ENCODE results near the gene C10orf90.

C10orf90 gene

DNA sequence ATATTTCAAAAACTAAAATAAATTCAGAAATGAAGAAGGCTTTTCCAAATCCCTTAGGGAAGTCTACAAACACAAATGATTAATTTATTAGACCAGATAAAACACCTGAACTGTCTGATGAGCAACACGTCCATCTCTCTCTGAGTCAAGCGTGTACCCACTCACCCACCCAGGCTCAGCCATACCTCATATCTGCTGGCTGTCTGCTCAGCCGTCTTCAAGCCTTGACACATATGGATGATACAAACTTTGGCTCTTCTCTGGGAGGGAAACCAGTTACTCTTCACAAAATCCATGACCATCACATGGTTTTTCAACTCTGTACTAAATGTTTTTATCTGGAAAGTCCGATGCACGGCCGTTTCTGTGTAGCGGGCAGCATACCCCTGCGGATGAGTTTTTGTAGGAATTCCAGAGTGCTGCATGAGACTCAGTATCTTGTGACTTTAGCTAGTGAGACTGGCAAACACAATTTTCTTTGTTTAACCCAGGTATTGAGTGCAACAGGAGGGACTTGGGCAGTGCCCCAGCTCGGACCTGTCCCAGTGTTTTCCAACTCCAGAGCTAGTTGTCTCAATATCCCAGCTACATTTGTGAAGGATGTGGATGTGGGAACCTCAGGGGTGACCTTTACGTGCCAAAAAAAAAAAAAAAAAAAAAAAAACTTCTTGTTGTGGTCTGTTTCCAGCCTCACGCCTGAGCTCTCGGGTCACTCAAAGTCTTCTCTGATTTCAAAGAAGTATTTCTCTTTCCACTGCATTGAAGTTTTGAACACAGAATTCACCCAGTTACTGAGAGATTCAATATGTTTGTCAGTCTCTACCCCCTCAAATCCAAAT is at the start of gene C10orf90:
C10orf90 (minus strand) TSS at position 638 of the 839 bp plus-strand sequence; CDS start at position 425, 213 bp downstream.
- FAIRE-seq: no peak

GRCh38 chr10:126716366-126716765 is 45.9 kb upstream of the C10orf90 start:
- FAIRE-seq: no peak

DNA sequence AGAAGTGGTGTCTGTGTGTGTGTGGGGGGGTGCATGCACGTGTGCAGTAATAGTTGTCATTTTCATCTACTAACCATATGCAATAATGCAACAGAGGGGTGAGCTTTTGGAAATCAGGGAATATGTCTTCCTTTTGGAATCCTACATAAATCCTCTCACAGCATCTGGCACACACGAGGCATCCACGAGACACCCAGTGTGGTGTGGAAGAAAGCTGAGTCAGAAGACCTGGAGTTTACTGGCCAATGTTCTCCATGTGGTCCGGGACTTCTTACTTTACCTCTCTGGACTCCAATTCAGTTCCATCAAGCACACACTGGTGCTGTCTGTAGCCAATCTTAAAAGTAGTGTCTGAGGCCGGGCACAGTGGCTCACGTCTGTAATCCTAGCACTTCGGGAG is 43.1 kb upstream of the C10orf90 start:
- no peak for FAIRE-seq

DNA sequence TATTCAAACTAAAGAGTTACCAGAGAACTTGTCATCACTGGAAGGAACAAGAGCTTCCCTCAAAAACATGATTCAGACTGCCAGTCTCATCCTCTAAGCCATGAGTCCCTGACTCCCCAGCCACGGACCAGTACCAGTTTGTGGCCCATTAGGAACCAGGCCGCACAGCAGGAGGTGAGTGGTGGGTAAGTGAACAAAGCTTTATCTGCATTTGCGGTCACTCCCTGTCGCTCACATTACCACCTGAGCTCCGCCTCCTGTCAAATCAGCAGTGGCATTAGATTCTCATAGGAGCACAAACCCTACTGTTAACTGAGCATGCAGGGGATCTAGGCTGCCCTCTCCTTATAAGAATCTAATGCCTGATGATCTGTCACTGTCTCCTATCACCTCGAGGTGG is 42.2 kb upstream of the C10orf90 start:
- FAIRE-seq: no peak

DNA sequence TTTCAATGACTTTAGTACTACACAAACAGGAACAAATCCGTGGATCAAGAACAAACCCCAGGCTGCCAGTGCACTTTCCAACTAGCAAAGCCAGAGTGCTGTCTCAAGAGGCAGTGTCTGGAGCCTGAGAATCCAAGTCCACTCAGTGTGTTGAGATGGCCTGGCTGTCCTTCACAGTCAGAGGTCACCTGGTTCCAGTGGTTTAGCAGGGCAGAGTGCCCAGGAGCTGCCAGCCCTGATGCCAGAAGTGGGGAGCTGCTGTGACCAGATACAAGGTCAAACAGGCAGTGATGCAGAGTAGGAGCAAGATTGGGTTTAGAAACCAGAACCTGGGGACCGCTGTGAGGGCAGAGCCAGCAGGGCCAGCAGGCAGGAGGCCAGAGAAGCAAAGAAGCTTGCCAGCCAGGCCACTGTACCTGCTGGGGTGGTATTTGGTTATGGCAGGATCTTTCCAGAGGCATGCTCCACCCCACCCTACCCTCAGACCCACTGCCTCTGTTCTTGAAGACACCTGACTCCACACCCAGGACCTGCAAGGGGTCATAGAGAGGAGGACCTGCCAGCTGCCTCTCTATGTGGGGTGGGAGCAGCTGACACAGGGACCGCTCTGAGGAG is 35.6 kb upstream of the C10orf90 start:
- FAIRE-seq: no peak

- no peak for FAIRE-seq
These were observed 34.6 kb upstream of the C10orf90 start for GRCh38 chr10:126705131-126705530.

- no peak for FAIRE-seq
These were observed 34.2 kb upstream of the C10orf90 start for GRCh38 chr10:126704649-126705048.

GRCh38 chr10:126702181-126702580 is 31.7 kb upstream of the C10orf90 start:
- no peak for FAIRE-seq

- no peak for FAIRE-seq
These were observed 31.0 kb upstream of the C10orf90 start for GRCh38 chr10:126701526-126701925.

DNA sequence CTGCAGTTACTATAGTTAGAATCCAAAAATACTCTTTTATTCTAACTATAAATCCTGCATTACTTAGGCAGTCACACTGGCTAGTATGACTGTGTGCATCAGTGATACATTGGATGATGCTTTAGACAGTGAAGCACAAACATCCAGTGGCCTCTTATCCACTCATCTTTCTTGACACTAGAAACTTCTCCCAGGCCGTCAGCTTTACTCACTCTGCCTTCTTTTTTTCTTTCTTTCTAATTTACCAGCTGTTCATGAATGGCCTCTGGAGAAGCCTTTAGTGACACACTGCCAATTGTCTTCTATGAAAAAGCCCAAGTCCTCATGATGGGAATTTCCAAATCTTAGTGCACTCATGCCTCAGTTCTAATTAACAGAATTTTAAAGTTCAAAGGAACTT is 26.2 kb upstream of the C10orf90 start:
- no peak for FAIRE-seq

GRCh38 chr10:126691456-126691855 is 21.0 kb upstream of the C10orf90 start:
- FAIRE-seq: no peak

- no peak for FAIRE-seq
These were observed 20.0 kb upstream of the C10orf90 start for GRCh38 chr10:126690534-126690933.

DNA sequence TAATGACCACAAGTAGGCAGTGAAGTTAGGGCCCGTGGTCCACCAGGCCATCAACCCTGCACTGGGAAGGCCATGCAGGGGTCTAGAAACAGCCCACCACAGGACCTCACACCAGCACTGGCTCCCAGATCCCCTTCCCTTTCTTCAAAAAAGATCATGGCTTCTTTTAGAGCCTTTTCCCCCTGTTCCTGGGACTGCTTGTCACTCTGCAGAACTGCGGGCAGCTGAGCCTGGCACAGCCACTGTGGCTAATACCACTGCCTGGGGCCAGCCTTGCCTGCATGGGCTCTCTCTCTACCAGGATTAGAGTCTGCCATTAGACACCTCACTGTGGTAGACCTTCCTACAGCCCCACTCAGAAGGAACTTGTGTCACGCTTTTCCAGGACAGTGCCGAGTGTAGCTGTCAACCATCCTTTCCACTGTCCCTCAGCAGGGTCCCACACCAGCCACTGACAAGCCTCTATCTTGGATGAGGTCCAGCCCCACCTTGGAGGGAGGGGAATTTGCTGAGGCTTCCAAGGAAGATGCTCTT is 19.0 kb upstream of the C10orf90 start:
- FAIRE-seq: no peak

GRCh38 chr10:126687121-126687606 is 16.7 kb upstream of the C10orf90 start:
- no peak for FAIRE-seq

DNA sequence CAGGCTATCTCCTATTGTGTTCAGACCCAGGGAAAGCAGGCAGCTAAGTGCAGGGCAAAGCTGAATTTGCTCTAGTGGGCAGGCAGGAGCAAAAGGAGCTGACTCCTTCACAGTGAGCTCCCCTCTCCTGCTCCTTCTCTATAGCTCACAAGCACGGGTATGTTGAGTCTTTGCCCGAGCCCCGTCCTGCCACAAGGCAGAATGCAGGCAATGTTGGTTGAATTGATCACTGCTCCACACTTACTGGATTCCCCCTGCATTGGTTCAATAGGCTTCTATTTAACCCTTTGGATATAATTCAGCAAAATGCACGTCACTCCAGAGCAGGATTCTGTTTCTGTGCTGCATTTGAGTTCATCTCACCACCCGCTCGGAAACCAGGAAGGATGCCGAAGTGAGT is 16.2 kb upstream of the C10orf90 start:
- FAIRE-seq: no peak

GRCh38 chr10:126686268-126686667 is 15.8 kb upstream of the C10orf90 start:
- FAIRE-seq: no peak

GRCh38 chr10:126685756-126686155 is 15.3 kb upstream of the C10orf90 start:
- no peak for FAIRE-seq

GRCh38 chr10:126684171-126684745 is 13.8 kb upstream of the C10orf90 start:
- FAIRE-seq: no peak

DNA sequence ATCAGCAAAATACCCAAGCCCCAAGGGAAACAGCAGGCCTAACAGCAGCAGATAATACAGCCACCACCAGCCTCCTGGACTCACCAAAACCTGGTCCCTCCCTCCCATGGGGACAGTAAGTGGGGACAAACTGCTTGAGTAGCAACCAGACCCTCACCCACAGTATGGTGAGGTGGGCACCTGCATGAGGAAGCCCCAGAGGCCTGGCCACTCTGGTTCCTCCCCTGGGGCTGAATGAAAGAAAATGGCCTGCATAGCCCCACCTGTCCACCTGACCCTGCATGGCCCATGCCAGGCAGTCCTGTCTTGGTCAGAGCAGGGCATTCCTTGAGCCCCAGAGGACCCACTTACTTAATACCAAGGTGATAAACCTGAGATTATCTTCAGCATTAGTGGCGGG is 13.0 kb upstream of the C10orf90 start:
- FAIRE-seq: no peak

GRCh38 chr10:126675656-126676438 is 5.4 kb upstream of the C10orf90 start:
- FAIRE-seq: no peak

DNA sequence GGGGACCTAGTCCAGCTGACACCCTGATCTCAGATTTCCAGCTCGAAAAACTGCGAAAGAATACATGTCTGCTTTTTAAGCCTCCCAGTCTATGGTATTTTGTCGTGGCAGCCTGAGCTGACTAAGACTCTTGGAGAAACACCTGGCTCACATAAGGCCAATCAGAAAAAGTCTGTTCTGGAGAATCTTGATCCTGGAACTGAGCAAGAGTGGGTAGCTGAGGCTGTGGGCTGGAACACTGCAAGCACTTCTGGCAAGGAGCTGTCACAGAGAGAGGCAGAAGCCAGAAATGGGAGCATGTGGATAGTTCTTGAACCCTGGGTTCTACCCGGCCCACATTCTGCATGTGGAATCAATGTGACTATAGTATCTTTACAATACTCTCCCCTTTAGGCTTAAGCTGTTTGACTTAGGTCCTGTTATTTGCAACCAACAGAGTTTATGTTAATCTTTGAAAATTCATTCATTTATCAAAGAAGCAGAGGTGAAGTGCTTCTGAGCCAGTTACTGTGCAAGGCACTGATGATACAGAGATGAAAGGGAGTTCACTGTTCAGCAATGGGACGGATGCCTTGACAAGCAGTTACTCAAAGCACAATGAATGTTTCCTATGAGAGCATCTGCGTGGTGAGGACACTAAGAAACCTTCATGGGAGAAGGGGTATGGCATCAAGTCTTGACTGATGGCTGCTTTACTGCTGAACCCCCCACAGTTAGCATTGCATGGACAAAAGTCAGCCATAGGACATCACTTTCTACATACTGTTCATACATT is 4.4 kb upstream of the C10orf90 start:
- FAIRE-seq: no peak

GRCh38 chr10:126673565-126673964 is 3.1 kb upstream of the C10orf90 start:
- no peak for FAIRE-seq

Data from G401.6 (cell line).